Neuronal stem cell (in vitro differentiated cells): Measurements from ENCODE around the gene TMEM154.

Experiments used
- DNase-seq: peaks from one replicate; pipeline ENCODE4 v3.0.0-alpha.2; 2013; ENCODE audit warnings: low spot score
- H2AFZ ChIP-seq: one replicate; pipeline ENCODE4 v1.6.1; 2013; ENCODE audit warnings: mild to moderate bottlenecking, low read length, inconsistent platforms
- H2AK5ac ChIP-seq: 2 replicates; pipeline ENCODE4 v1.6.1; 2013; ENCODE audit warnings: low read depth, mild to moderate bottlenecking, inconsistent platforms, low read length, moderate library complexity, mixed read lengths
- H2BK120ac ChIP-seq: 2 replicates; pipeline ENCODE4 v1.6.1; 2013; ENCODE audit warnings: low read depth, mild to moderate bottlenecking, inconsistent platforms, low read length, moderate library complexity, mixed read lengths
- H2BK12ac ChIP-seq: one replicate; pipeline ENCODE4 v1.6.1; 2013; ENCODE audit warnings: low read length, inconsistent platforms
- H2BK15ac ChIP-seq: 2 replicates; pipeline ENCODE4 v1.6.1; 2013; ENCODE audit warnings: mild to moderate bottlenecking, low read length, inconsistent platforms, mixed read lengths
- H2BK5ac ChIP-seq: one replicate; pipeline ENCODE4 v1.6.1; 2013; ENCODE audit warnings: inconsistent platforms, mild to moderate bottlenecking, low read length, moderate library complexity
- H3K14ac ChIP-seq: one replicate; pipeline ENCODE4 v1.6.1; 2013; ENCODE audit warnings: low read length, inconsistent platforms
- H3K18ac ChIP-seq: 2 replicates; pipeline ENCODE4 v1.6.1; 2013; ENCODE audit warnings: low read length, inconsistent platforms
- H3K23ac ChIP-seq: 2 replicates; pipeline ENCODE4 v1.6.1; 2013; ENCODE audit warnings: low read depth, mild to moderate bottlenecking, mixed read lengths, low read length, inconsistent platforms; ENCODE audit not compliant: poor library complexity
- H3K27ac ChIP-seq: replicated peaks from 3 replicates; pipeline ENCODE4 v1.5.1; 2013; ENCODE audit warnings: low read length, inconsistent platforms
- H3K27me3 ChIP-seq, 3 experiments: 2 replicates each; pipeline ENCODE4 v1.6.1; 2013; ENCODE audit warnings: low read length in 3 of 3, mild to moderate bottlenecking in 2 of 3, inconsistent platforms in 1 of 3, low read depth in 1 of 3, mixed read lengths in 1 of 3, moderate library complexity in 1 of 3; ENCODE audit not compliant: control insufficient read depth in 3 of 3, insufficient read depth in 3 of 3
- H3K36me3 ChIP-seq, 2 donors: replicated peaks in 1 of 2; 2 replicates each; pipeline ENCODE4 v1.6.1; 2013; ENCODE audit warnings: low read length in 2 of 2; ENCODE audit not compliant: control insufficient read depth in 2 of 2, insufficient read depth in 2 of 2
- H3K4ac ChIP-seq: 2 replicates; pipeline ENCODE4 v1.6.1; 2013; ENCODE audit warnings: inconsistent platforms, mild to moderate bottlenecking, low read length, moderate library complexity
- H3K4me1 ChIP-seq, 2 donors: 1 replicate in 1 of 2; 2 replicates in 1 of 2; pipeline ENCODE4 v1.6.1; 2013; ENCODE audit warnings: low read length in 2 of 2, low read depth in 1 of 2; ENCODE audit not compliant: control insufficient read depth in 2 of 2, insufficient read depth in 1 of 2
- H3K4me2 ChIP-seq: one replicate; pipeline ENCODE4 v1.6.1; 2013; ENCODE audit warnings: mild to moderate bottlenecking, low read length, inconsistent platforms; ENCODE audit not compliant: insufficient read depth, poor library complexity, severe bottlenecking
- H3K4me3 ChIP-seq, 2 donors: 2 replicates each; pipeline ENCODE4 v1.5.1; 2013; ENCODE audit warnings: low read length in 2 of 2, mild to moderate bottlenecking in 2 of 2, inconsistent platforms in 1 of 2, moderate library complexity in 1 of 2
- H3K79me1 ChIP-seq: one replicate; pipeline ENCODE4 v1.6.1; 2013; ENCODE audit warnings: low read depth, mild to moderate bottlenecking, inconsistent platforms, low read length, moderate library complexity
- H3K9ac ChIP-seq: one replicate; pipeline ENCODE4 v1.6.1; 2013; ENCODE audit warnings: mild to moderate bottlenecking, low read depth, low read length, inconsistent platforms; ENCODE audit not compliant: poor library complexity
- H3K9me3 ChIP-seq, 2 donors: replicated peaks in 1 of 2; 2 replicates each; pipeline versions ENCODE3 to v1.6.1; 2013; ENCODE audit warnings: low read length in 2 of 2, mild to moderate bottlenecking in 2 of 2, inconsistent platforms in 1 of 2, low read depth in 1 of 2, mixed read lengths in 1 of 2, moderate library complexity in 1 of 2; ENCODE audit not compliant: control insufficient read depth in 2 of 2, insufficient read depth in 1 of 2
- H4K8ac ChIP-seq: one replicate; pipeline ENCODE4 v1.6.1; 2013; ENCODE audit warnings: low read depth, mild to moderate bottlenecking, inconsistent platforms, low read length, moderate library complexity
- H4K91ac ChIP-seq: one replicate; pipeline ENCODE4 v1.6.1; 2013; ENCODE audit warnings: low read length, low read depth, mild to moderate bottlenecking, inconsistent platforms; ENCODE audit not compliant: poor library complexity
- WGBS, 2 donors: extraction: QIAGEN DNeasy Blood & Tissue Kit; methylation state at CpG; one replicate each; pipeline ENCODE4 v1.1.7; 2013; ENCODE audit warnings: missing lambda C conversion rate in 2 of 2, mixed read lengths in 1 of 2; ENCODE audit not compliant: insufficient read length in 2 of 2, insufficient replicate concordance in 1 of 2; ENCODE audit errors: extremely low coverage in 2 of 2; 5-methylcytosine and 5-hydroxymethylcytosine counted together

The TMEM154 gene

GRCh38 chr4:152700151-152700550 is 20.4 kb upstream of the TMEM154 start:
- Histone ChIP-seq H2BK12ac (no peak overlapping the region), H3K27ac (no peak overlapping the region), H3K14ac (no peak overlapping the region), H2BK120ac (no peak overlapping the region), H3K4me3 (no peak overlapping the region), H3K18ac (no peak overlapping the region), H2BK5ac (no peak overlapping the region), H2AFZ (no peak overlapping the region), H3K36me3 (no peaks in the 10 kb centered on the region), H2AK5ac (no peak overlapping the region), H3K23ac (no peak overlapping the region), H3K27me3 (peaks cover 0 to 13% (median 0%) of the 10 kb centered on the region in 3 experiments), H2BK15ac (no peak overlapping the region), H4K8ac (no peak overlapping the region), H3K9ac (no peak overlapping the region), H3K4me2 (no peak overlapping the region), H3K4me1 (peaks cover 0 to 5% of the 10 kb centered on the region in 2 donors), H3K4ac (no peak overlapping the region), H3K9me3 (peaks cover 0 to 3% of the 10 kb centered on the region in 2 donors), H3K79me1 (no peaks in the 10 kb centered on the region), H4K91ac (no peak overlapping the region)
- WGBS, 2 donors = no CpG with 5 or more reads among the region's 1 CpG
- DNase-seq = no peak

- no peak overlapping the region for H2BK120ac ChIP-seq
- no peaks in the 10 kb centered on the region for H3K79me1 ChIP-seq
- H3K9ac ChIP-seq = no peak overlapping the region
- no peak overlapping the region for H4K91ac ChIP-seq
- no peak overlapping the region for H3K14ac ChIP-seq
- H2AK5ac ChIP-seq = no peak overlapping the region
- H3K4me3 ChIP-seq = no peak overlapping the region
- H4K8ac ChIP-seq = no peak overlapping the region
- no peak overlapping the region for H2BK12ac ChIP-seq
- peaks cover 0 to 13% (median 0%) of the 10 kb centered on the region in 3 experiments for H3K27me3 ChIP-seq
- peaks cover 0 to 3% of the 10 kb centered on the region in 2 donors for H3K9me3 ChIP-seq
- H2BK5ac ChIP-seq = no peak overlapping the region
- no peak overlapping the region for H3K4ac ChIP-seq
- H3K4me2 ChIP-seq = no peak overlapping the region
- WGBS, 2 donors = no CpG with 5 or more reads among the region's 4 CpGs
- no peak overlapping the region for H3K23ac ChIP-seq
- no peaks in the 10 kb centered on the region for H3K36me3 ChIP-seq
- DNase-seq = no peak
- peaks cover 0 to 5% of the 10 kb centered on the region in 2 donors for H3K4me1 ChIP-seq
- no peak overlapping the region for H2BK15ac ChIP-seq
- H3K27ac ChIP-seq = no peak overlapping the region
- no peak overlapping the region for H2AFZ ChIP-seq
- no peak overlapping the region for H3K18ac ChIP-seq
Observed at GRCh38 chr4:152699313-152699712, 19.5 kb upstream of the TMEM154 start.

GRCh38 chr4:152698089-152698499 is 18.3 kb upstream of the TMEM154 start:
- H3K4me3 ChIP-seq = no peak overlapping the region
- no peak overlapping the region for H2BK12ac ChIP-seq
- H3K27me3 ChIP-seq = peaks cover 0 to 13% (median 0%) of the 10 kb centered on the region in 3 experiments
- H3K9me3 ChIP-seq = no peaks in the 10 kb centered on the region
- no peak for DNase-seq
- no peak overlapping the region for H3K4ac ChIP-seq
- H2BK5ac ChIP-seq = no peak overlapping the region
- no peak overlapping the region for H3K27ac ChIP-seq
- no peak overlapping the region for H2BK15ac ChIP-seq
- no peak overlapping the region for H2AK5ac ChIP-seq
- H3K23ac ChIP-seq = no peak overlapping the region
- no CpG with 5 or more reads among the region's 1 CpG for WGBS, 2 donors
- H3K18ac ChIP-seq = no peak overlapping the region
- H3K4me1 ChIP-seq = peaks cover 0 to 5% of the 10 kb centered on the region in 2 donors
- no peak overlapping the region for H3K14ac ChIP-seq
- no peak overlapping the region for H4K8ac ChIP-seq
- no peak overlapping the region for H4K91ac ChIP-seq
- H3K36me3 ChIP-seq = no peaks in the 10 kb centered on the region
- no peak overlapping the region for H3K9ac ChIP-seq
- no peak overlapping the region for H2BK120ac ChIP-seq
- no peaks in the 10 kb centered on the region for H3K79me1 ChIP-seq
- H2AFZ ChIP-seq = no peak overlapping the region
- H3K4me2 ChIP-seq = no peak overlapping the region

- no peak overlapping the region for H3K4me2 ChIP-seq
- H4K91ac ChIP-seq = no peak overlapping the region
- H2BK12ac ChIP-seq = no peak overlapping the region
- H2BK5ac ChIP-seq = no peak overlapping the region
- H3K23ac ChIP-seq = no peak overlapping the region
- H3K9me3 ChIP-seq = no peaks in the 10 kb centered on the region
- no peak for DNase-seq
- no peak overlapping the region for H3K4me3 ChIP-seq
- peaks cover 0 to 13% (median 0%) of the 10 kb centered on the region in 3 experiments for H3K27me3 ChIP-seq
- H3K79me1 ChIP-seq = no peaks in the 10 kb centered on the region
- no peak overlapping the region for H2AK5ac ChIP-seq
- H2BK120ac ChIP-seq = no peak overlapping the region
- WGBS, 2 donors = no CpG with 5 or more reads among the region's 3 CpGs
- H3K14ac ChIP-seq = no peak overlapping the region
- no peak overlapping the region for H4K8ac ChIP-seq
- H3K27ac ChIP-seq = no peak overlapping the region
- H2AFZ ChIP-seq = no peak overlapping the region
- no peak overlapping the region for H2BK15ac ChIP-seq
- H3K9ac ChIP-seq = no peak overlapping the region
- no peaks in the 10 kb centered on the region for H3K36me3 ChIP-seq
- no peak overlapping the region for H3K4ac ChIP-seq
- peaks cover 0 to 5% of the 10 kb centered on the region in 2 donors for H3K4me1 ChIP-seq
- H3K18ac ChIP-seq = no peak overlapping the region
Observed at GRCh38 chr4:152697284-152698088, 17.7 kb upstream of the TMEM154 start.
